Omental fat pad (tissue), 4 donors: Measurements from ENCODE around the gene HAUS8. TPM values are rescaled to one million over a fixed set of nuclear protein-coding genes. Genes with fewer than 3 reads are reported as not detected.

Source experiments
- ATAC-seq: fragments of 150-250 bp; one replicate; pipeline ENCODE4 v1.9.1; 2016; ENCODE audit warnings: mild to moderate bottlenecking, moderate library complexity; ENCODE audit not compliant: low FRiP score
- DNase-seq: peaks from one replicate; pipeline ENCODE4 v3.0.0-alpha.2; 2019; ENCODE audit warnings: low spot score
- total RNA-seq, 4 donors: library from RNA; depleted of rRNA; stranded (reverse); fragments of >200 nt; gene quantifications; one replicate each; pipeline ENCODE4 v1.1.0, GENCODE V29; 2016
- TF ChIP-seq, protein P1 (sequence below), 3 donors: fragments of 450-650 bp; IDR thresholded peaks; one replicate each; pipeline ENCODE4 v1.5.1; 2016 to 2017; ENCODE audit warnings: antibody characterized with exemption in 3 of 3, mild to moderate bottlenecking in 3 of 3, moderate library complexity in 2 of 3

HAUS8 gene
- total RNA-seq, 4 donors from 2014 or later: 4.0 to 7.3 (median 6.1) TPM

DNA sequence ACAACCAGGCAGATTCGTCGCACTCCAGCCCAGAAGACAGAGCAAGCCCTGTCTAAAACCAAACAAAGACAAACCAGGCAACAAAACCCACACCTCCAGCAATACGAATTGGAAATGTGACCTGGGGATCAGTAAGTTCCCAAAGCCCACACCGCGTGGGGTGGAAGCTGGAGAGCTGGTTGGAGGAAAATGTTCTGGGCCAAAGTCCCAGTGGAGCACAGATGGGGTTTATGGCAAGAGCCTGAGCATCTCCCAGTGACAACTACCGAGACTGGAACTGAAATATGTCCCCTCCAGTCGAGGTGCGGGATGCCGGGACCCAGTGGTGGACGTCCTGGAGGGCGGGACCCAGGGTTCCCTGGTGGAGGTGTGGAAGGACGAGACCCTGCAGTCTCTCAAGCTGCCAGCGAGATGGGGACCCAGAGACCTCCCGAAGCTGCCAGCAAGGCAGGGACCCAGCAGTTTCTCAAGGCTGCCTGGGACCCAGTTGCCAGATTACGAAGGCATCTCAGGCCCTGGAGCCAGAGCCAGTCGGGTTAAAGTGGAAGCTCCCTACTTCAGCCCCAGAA is 26.3 kb downstream of the HAUS8 start:
- no peak for DNase-seq
- TF ChIP-seq, protein P1, sequence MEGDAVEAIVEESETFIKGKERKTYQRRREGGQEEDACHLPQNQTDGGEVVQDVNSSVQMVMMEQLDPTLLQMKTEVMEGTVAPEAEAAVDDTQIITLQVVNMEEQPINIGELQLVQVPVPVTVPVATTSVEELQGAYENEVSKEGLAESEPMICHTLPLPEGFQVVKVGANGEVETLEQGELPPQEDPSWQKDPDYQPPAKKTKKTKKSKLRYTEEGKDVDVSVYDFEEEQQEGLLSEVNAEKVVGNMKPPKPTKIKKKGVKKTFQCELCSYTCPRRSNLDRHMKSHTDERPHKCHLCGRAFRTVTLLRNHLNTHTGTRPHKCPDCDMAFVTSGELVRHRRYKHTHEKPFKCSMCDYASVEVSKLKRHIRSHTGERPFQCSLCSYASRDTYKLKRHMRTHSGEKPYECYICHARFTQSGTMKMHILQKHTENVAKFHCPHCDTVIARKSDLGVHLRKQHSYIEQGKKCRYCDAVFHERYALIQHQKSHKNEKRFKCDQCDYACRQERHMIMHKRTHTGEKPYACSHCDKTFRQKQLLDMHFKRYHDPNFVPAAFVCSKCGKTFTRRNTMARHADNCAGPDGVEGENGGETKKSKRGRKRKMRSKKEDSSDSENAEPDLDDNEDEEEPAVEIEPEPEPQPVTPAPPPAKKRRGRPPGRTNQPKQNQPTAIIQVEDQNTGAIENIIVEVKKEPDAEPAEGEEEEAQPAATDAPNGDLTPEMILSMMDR (IDR thresholded peaks at IDR 0.05): no peak
- no peak for ATAC-seq

DNA sequence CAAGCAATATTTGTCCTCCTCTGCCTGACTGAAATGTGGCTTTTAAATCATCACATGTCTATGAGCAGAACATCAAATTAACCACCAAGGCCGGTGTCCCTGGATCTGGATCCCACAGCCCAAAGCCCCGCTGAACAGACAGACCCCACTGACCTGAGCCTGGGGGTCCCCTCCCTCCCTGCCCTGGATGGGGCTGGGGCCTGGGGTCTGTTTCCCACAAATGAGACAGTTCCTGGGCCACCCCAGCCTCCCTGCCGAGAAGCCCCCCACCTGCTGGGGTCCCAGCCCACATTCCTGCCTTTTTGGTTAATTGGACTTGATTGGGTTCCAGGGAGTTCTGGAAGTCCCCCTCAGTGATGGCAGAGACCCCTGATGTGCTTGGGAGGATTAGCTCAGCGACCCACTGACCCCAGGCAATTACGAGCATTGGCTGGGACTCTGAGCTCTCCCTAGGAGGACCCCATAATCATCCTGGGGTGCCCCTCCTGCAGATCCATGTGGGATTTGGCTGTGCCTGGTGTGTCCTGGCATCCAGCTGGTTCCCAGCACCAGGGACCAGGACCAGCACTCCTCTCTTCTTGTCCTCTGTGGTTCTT is 29.2 kb downstream of the HAUS8 start:
- ATAC-seq (no peak), DNase-seq (no peak)
- TF ChIP-seq, protein P1 (IDR thresholded peaks at IDR 0.05): no peak

DNA sequence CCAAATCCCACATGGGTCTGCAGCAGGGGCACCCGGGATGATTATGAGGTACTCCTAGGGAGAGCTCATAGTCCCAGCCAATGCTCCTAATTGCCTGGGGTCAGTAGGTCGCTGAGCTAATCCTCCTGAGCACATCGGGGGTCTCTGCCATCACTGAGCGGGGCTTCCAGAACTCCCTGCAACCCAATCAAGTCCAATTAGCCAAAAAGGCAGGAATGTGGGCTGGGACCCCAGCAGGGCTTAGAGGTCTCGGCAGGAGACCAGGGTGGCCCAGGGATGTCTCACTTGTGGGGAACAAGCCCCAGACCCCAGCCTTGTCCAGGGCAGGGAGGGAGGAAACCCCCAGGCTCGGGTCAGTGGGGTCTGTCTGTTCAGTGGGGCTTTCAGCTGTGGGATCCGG is 31.5 kb downstream of the HAUS8 start:
- TF ChIP-seq, protein P1 (IDR thresholded peaks at IDR 0.05): no peak
- ATAC-seq (no peak), DNase-seq (no peak)

DNA sequence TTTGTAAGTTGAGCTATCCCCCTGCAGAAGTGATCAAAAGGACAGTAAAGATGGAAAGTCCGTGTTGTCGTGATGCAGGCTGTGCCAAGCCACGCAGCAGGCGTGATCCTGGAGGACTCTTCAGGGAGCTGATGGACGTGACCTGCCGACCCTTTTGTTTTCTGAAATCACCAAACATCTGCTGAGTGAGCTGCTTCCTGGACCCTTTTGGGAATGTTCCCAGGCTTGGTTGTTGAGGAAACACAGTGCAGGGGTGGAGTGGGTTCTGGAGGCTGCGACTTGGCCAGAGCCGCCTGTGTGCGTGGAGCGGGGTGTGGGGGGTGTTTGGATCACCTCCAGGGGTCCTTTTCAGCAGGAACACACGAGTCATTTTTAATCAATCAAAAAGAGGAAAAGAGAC is 33.3 kb downstream of the HAUS8 start:
- no peak for ATAC-seq
- DNase-seq: no peak
- TF ChIP-seq, protein P1 (IDR thresholded peaks at IDR 0.05): no peak

DNA sequence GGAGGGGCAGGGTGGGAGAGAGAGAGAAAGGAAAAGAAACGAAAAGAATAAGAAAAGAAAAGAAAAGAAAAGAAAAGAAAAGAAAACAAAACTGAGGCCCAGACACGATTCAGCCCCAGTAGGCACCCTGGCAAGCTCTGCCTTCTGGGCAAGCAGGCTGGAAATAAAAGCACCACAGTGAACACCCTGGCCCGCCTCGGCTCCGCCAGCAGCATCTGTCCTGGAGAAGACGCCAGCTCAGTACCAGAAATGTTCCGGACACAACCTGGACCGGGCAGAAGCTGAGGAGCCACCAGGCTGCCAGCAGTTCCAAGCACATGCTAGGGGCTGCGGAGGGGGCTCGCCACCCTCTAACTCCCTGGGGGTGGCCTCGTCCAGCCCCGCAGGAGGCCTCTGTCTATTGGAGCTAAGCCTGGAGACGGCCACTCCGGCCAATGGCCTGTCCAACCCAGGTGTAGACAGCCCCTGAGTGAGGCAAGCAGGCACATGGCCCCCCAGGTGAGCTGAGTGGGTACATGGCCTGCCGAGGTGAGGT is 37.2 kb downstream of the HAUS8 start:
- ATAC-seq (no peak), DNase-seq (no peak)
- TF ChIP-seq, protein P1 (IDR thresholded peaks at IDR 0.05): no peak

DNA sequence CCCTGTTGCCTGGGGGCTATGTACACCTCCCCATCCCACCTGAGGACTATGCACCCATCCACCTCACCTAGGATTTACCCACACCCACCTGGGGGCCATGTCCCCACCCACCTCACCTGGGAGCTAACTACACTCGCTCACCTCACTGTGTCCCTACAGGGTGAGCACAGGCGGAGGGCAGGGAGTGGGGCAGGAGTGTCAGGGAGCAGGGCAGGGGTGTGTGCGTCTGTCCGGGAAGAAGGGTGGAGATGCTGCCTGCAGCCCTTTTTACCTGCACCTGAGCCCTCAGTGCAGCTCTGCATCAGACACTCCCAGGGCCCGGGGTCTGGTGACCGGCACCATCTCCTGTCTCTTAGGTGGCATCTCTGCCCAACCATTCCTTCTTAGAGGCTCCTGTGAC is 38.1 kb downstream of the HAUS8 start:
- TF ChIP-seq, protein P1 (IDR thresholded peaks at IDR 0.05): no peak
- no peak for DNase-seq
- no peak for ATAC-seq

DNA sequence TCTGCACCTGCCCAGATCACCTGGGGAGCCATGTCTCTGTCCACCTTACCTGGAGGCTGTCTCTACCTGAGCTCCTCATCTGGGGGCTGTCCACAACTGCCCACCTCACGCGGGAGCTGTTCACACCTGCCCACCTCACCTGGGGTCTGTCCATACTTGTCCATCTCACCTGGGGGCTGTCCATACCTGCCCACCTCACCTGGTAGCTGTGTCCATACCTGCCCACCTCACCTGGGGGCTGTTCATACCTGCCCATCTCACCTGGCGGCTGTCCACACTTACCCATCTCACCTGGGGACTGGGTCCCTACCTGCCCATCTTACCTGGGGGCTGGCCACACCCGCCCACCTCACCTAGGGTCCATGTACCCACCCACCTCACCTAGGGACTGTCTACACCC is 38.6 kb downstream of the HAUS8 start:
- TF ChIP-seq, protein P1 (IDR thresholded peaks at IDR 0.05): no peak
- ATAC-seq: no peak
- DNase-seq: no peak
